HG03045 (cell line): Measurements from ENCODE around the gene PHACTR4.
"Not testable (repeated sequence)": the region's sequence is repeated elsewhere in the genome, so short reads cannot be mapped to it uniquely, and the experiment has no call there.

ENCODE experiments used
- ATAC-seq: cut with Tn5 transposase; IDR thresholded peaks from one replicate; pipeline ENCODE4 v1.9.1; 2021; ENCODE audit warnings: mild to moderate bottlenecking, moderate library complexity; ENCODE audit not compliant: unreplicated experiment

The PHACTR4 gene

DNA sequence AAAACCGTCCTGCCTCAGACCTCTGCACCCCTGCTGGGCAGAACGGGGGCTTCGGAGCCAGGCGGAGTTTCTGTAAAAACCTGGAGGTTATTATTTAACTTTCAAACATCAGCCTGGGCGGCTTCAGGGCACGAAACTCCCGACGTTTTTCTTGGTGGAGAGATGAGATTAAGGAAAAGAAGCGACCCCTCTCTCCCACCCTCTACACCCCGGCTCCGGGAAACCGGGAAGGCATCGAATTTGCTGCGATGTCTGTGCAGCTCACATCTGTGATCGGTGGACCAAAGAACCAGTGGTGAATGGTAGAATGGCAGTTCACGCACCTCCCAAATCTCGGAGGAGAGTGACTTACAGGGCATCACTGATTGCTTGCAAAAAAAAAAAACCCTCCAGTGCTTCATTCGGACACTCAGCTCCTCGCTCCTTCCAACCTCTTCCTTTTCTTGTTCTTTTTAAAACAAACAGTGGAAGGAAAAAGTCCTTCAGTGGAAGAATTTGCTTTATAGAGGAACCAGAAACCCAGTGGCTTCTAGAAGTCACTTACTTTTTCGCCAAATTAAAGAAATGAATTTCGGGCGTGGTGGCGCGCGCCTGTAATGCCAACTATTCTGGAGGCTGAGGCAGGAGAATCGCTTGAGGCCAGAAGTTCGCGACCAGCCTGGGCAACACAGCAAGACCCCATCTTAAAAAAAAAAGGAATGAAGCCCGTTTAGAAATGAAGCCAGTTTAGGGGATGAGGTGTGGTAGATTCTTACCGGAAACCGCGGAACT, 884 bp downstream of the PHACTR4 start:
- ATAC-seq, result no peak

GRCh38 chr1:28371010-28371377, 1.5 kb downstream of the PHACTR4 start:
- ATAC-seq, result no peak

DNA sequence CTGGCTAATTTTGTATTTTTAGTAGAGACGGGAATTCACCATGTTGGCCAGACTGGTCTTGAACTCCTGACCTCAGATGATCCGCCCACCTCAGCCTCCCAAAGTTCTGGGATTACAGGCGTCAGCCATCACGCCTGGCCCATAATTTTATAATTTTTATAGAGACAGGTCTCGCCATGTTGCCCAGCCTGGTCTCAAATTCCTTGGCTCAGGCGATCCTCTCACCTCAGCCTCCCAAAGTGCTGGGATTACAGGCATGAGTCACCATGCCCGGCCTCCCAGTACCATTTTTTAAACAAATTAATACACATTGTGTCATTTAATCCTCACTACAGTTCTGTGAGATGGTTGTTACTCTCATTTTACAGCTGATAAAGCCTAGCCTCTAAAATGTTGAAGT, 3.9 kb downstream of the PHACTR4 start:
- ATAC-seq, result not testable (repeated sequence)

- ATAC-seq, result no peak
These were observed 4.8 kb downstream of the PHACTR4 start for GRCh38 chr1:28374297-28374696.

- ATAC-seq, result not testable (repeated sequence)
These were observed 6.1 kb downstream of the PHACTR4 start for GRCh38 chr1:28375598-28375997.

DNA sequence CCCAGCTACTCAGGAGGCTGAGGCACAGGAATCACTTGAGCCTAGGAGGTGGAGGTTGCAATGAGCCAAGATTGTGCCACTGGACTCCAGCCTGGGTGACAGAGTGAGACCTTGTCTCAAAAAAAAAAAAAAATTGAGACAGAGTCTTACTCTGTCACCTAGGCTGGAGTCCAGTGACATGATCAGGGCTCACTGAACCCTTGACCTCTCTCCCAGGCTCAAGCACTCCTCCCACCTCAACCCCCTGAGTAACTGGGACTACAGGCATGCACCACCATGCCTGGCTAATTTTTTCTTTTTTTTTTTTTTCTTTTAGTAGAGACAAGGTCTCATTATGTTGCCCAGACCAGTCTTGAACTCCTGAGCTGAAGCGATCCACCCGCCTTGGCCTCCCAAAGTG, 6.7 kb downstream of the PHACTR4 start:
- not testable (repeated sequence) for ATAC-seq

- no peak for ATAC-seq
These were observed 9.4 kb downstream of the PHACTR4 start for GRCh38 chr1:28378906-28379305.

DNA sequence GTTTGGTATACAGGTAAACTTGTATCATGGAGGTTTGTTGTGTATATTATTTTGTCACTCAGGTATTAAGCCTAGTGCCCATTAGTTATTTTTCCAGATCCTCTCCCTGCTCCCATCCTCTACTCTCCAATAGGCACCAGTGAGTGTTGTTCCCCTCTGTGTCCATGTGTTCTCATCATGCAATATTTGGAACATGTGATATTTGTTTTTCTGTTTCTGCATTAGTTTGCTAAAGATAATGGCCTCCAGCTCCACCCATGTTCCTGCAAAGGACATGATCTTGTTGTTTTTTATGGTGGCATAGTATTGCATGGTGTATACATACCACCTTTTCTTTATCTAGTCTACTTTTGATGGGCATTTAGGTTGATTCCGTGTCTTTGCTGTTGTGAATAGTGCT, 10.9 kb downstream of the PHACTR4 start:
- ATAC-seq, result no peak

GRCh38 chr1:28383785-28384184, 14.2 kb downstream of the PHACTR4 start:
- not testable (repeated sequence) for ATAC-seq

- ATAC-seq, result no peak
These were observed 22.6 kb downstream of the PHACTR4 start for GRCh38 chr1:28392027-28392652.

DNA sequence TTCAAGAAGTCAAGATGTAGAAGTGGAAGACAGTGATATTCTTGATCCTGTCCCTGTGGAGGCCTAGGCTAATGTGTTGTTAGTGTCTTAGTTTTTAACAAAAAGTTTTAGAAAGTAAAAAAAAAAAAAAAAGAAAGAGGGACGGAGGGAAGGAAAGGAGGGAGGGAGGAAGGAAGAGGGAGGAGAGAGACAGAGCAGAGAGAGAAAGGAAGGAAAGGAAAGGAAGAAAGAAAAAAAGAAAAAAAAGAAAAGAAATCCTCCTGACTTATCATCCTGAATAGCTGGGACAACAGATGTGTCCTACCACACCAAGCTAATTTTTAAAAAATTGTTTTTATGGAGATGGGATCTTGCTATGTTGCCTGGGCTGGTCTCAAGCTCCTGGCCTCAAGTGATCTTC, 24.6 kb downstream of the PHACTR4 start:
- no peak for ATAC-seq

- no peak for ATAC-seq
These were observed 25.6 kb downstream of the PHACTR4 start for GRCh38 chr1:28395181-28395580.

DNA sequence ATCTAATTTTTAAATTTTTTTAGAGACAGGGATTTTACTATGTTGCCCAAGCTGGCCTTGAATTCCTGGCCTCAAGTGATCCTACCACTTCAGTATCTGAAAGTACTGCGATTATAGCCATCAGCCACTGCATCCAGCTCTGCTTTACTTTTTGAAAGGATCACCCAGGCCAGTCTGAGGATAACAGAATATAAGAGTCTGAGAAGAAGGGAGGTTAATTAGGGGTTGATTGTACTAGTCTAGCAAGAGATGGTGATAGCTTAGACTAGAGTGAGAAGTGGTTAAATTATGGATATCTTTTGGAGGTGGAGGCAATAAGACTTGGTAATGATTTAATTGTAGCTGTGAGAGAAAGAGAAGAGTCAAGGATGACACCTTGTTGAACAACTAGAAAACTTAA, 32.2 kb downstream of the PHACTR4 start:
- no peak for ATAC-seq

DNA sequence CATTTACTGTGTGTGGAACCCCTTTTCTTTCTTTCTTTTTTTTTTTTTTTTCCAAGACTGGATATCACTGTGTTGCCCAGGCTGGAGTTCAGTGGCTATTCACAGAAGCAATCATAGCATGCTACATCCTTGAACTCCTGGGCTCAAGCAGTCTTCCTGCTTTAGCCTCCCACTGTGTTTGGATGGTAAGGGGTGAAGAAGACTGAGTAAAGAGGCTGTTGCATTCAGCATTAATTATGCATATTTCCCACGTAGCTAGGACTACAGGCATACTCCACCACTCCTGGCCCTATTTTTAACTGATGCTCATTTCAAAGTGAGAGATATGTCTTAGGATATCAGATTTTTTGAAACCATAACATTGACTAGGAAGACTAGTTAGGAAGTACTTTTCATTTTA, 39.5 kb downstream of the PHACTR4 start:
- ATAC-seq, result no peak

GRCh38 chr1:28411656-28412055, 42.1 kb downstream of the PHACTR4 start:
- no peak for ATAC-seq

GRCh38 chr1:28412731-28413130, 43.2 kb downstream of the PHACTR4 start:
- no peak for ATAC-seq

DNA sequence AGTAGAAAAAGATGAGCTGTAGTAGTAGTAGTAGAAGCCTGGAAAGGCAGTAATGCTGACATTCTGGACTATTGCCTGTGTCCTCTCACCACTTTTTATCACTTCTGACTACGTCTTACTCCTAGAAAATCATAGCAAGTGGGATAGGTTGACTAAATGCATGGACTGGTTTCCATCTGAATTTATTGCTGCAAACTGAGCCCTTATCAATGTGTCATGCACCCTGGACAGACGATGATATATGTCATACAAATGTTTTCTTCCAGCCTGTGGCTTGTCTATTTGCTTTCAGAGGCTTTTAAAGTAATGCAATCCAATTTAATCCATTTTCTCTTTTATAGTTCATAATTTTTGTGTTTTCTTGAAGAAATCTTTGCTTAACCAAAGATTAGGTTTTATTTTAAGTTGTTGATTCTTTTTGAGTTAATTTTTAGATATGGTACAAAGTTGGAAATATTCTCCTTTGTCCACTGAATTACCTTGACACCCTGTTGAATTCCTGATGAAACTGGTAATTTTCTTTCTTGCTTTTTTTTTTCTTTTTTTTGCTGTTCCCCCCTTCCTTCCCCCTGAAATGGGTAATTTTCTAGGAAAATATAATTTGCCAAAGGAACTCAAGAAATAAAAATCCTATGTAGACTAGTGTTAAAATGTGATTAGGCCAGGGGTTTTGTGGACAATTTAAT, 47.1 kb downstream of the PHACTR4 start:
- no peak for ATAC-seq

- ATAC-seq, result no peak
These were observed 47.9 kb downstream of the PHACTR4 start for GRCh38 chr1:28417441-28417922.

DNA sequence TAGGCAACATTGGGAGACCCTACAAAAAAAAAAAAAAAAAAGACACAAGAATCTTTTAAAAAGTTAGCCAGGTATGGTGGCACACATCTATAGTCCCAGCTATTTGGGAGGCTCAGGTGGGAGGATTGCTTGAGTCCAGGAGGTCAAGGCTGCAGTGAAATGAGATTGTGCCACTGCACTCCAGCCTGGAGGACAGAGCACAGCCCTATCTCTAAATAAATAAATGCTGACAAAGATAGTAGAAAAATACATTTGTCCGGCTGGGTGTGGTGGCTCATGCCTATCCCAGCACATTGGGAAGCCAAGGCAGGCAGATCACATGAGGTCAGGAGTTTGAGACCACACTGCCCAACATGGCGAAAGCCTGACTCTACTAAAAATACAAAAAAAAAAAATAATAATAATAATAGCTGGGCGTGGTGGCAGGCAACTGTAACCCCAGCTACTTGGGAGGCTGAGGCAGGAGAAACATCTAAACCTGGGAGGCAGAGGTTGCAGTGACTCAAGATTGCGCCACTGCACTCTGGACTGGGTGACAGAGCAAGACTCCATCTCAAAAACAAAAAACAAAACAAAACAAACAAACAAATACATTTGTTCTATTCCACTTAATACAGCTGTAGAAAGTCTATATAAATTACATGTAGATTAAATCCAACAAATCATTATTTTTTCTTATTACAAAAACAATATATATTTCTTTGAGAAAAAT, 48.5 kb downstream of the PHACTR4 start:
- ATAC-seq, result no peak

DNA sequence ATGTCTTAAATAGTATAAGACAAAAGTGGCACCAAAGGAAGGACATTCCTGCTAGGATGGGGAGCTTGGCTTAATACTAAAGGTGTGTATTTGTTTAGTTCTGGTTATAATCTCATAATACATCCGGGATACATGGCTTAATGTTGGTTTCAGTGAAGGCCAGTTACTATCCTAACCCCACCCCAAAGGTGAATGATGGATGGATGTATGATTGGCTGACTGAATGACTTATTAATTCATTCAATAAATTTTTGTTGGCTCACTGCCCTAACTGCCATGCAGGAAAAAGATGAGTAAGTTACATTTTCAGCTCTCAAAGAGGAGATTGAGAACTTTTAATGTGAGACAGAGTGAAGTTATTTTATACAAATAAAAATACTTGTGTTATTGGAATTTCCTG, 52.2 kb downstream of the PHACTR4 start:
- no peak for ATAC-seq

GRCh38 chr1:28426831-28427230, 57.3 kb downstream of the PHACTR4 start:
- ATAC-seq, result no peak
